GM23338 (cell line): Measurements from ENCODE around the gene GRIA3. TPM values are rescaled to one million over a fixed set of nuclear protein-coding genes. Genes with fewer than 3 reads are reported as not detected.

Experiments used
- ATAC-seq: fragments of 200-7000 bp; cut with Tn5 transposase; 3 replicates; pipeline ENCODE4 v1.9.1; 2020
- DNase-seq: peaks from one replicate; pipeline ENCODE4 v3.0.0-alpha.2; 2015; ENCODE audit warnings: low spot score
- H2AFZ ChIP-seq: fragments of 200-600 bp; sonication (generic); 2 replicates; pipeline ENCODE4 v1.8.0; 2016; ENCODE audit warnings: antibody characterized with exemption, mild to moderate bottlenecking, moderate library complexity
- H3F3A ChIP-seq: fragments of 200-600 bp; sonication (generic); replicated peaks from 2 replicates; pipeline ENCODE4 v1.8.0; 2017; ENCODE audit warnings: antibody characterized with exemption, mixed run types, low read depth
- H3K27ac ChIP-seq: fragments of 200-600 bp; sonication (generic); 2 replicates; pipeline ENCODE4 v1.6.1; 2016; ENCODE audit warnings: low read depth
- H3K27me3 ChIP-seq: fragments of 200-600 bp; sonication (generic); 2 replicates; pipeline ENCODE4 v1.8.0; 2016; ENCODE audit warnings: mild to moderate bottlenecking, mixed run types, moderate library complexity; ENCODE audit not compliant: insufficient read depth
- H3K36me3 ChIP-seq: fragments of 200-600 bp; sonication (generic); 2 replicates; pipeline ENCODE4 v1.8.0; 2016; ENCODE audit warnings: mild to moderate bottlenecking; ENCODE audit not compliant: insufficient read depth
- H3K4me1 ChIP-seq: fragments of 200-600 bp; sonication (generic); 2 replicates; pipeline ENCODE4 v1.8.0; 2016; ENCODE audit warnings: mild to moderate bottlenecking, moderate library complexity; ENCODE audit not compliant: insufficient read depth
- H3K4me2 ChIP-seq: fragments of 200-600 bp; sonication (generic); 2 replicates; pipeline ENCODE4 v1.7.1; 2017; ENCODE audit warnings: mixed run types
- H3K4me3 ChIP-seq: fragments of 200-600 bp; sonication (generic); 2 replicates; pipeline ENCODE4 v1.6.1; 2016; ENCODE audit warnings: mixed run types
- H3K79me2 ChIP-seq: fragments of 200-600 bp; sonication (generic); replicated peaks from 2 replicates; pipeline ENCODE4 v1.8.0; 2017; ENCODE audit warnings: mild to moderate bottlenecking; ENCODE audit not compliant: insufficient read depth
- H3K9me2 ChIP-seq: fragments of 200-600 bp; sonication (generic); 2 replicates; pipeline ENCODE4 v1.8.0; 2017; ENCODE audit not compliant: insufficient read depth
- H4K20me1 ChIP-seq: fragments of 200-600 bp; sonication (generic); replicated peaks from 2 replicates; pipeline ENCODE4 v1.8.0; 2017; ENCODE audit warnings: mild to moderate bottlenecking; ENCODE audit not compliant: insufficient read depth
- H3K27ac Mint-ChIP-seq: 2 replicates; pipeline ENCODE4 v1.8.0; 2020; ENCODE audit warnings: inconsistent platforms, mild to moderate bottlenecking, moderate library complexity, mixed read lengths
- H3K27me3 Mint-ChIP-seq: 3 replicates; pipeline ENCODE4 v1.8.0; 2022; ENCODE audit warnings: low read depth, mild to moderate bottlenecking, moderate library complexity, mixed read lengths, inconsistent platforms; ENCODE audit not compliant: insufficient read depth, poor library complexity
- H3K36me3 Mint-ChIP-seq: 3 replicates; pipeline ENCODE4 v1.8.0; 2021; ENCODE audit warnings: low read depth, mild to moderate bottlenecking, inconsistent platforms, moderate library complexity, mixed read lengths
- H3K4me1 Mint-ChIP-seq: 3 replicates; pipeline ENCODE4 v1.8.0; 2020; ENCODE audit warnings: mild to moderate bottlenecking, inconsistent platforms, mixed read lengths
- H3K4me3 Mint-ChIP-seq: 3 replicates; pipeline ENCODE4 v1.8.0; 2021; ENCODE audit warnings: moderate library complexity, mild to moderate bottlenecking, inconsistent platforms, mixed read lengths
- H3K9me3 Mint-ChIP-seq: 3 replicates; pipeline ENCODE4 v1.8.0; 2020; ENCODE audit warnings: moderate library complexity, mild to moderate bottlenecking, inconsistent platforms, mixed read lengths
- EZH2 ChIP-seq: fragments of 200-600 bp; sonication (generic); IDR thresholded peaks from one replicate; pipeline ENCODE4 v1.8.0; 2017; ENCODE audit warnings: antibody characterized with exemption, mild to moderate bottlenecking, low read depth; ENCODE audit not compliant: unreplicated experiment
- EZH2phosphoT487 ChIP-seq: fragments of 200-600 bp; sonication (generic); IDR thresholded peaks from one replicate; pipeline ENCODE4 v1.8.1; 2018; ENCODE audit warnings: antibody characterized with exemption; ENCODE audit not compliant: unreplicated experiment
- NANOG ChIP-seq: IDR thresholded peaks from 2 replicates; pipeline ENCODE4 v1.6.1; 2016; ENCODE audit warnings: antibody characterized with exemption, borderline replicate concordance
- REST ChIP-seq: IDR thresholded peaks from one replicate; pipeline ENCODE4 v1.6.1; 2018; ENCODE audit warnings: antibody characterized with exemption; ENCODE audit not compliant: unreplicated experiment
- STAT1 ChIP-seq: IDR thresholded peaks from one replicate; pipeline ENCODE4 v1.6.1; 2016; ENCODE audit warnings: antibody characterized with exemption; ENCODE audit not compliant: unreplicated experiment
- ZNF462 ChIP-seq: fragments of 250-450 bp; sonication (Bioruptor Pico); IDR thresholded peaks from 2 replicates; pipeline ENCODE4 v1.5.0; 2020; ENCODE audit warnings: mild to moderate bottlenecking, moderate library complexity
- polyA plus RNA-seq: library from polyadenylated mRNA; unstranded; fragments of >200 nt; fragmentation: Nextera tagmentation; extraction: Ambion mirVana; gene quantifications from 2 replicates; pipeline ENCODE4 v1.2.1, GENCODE V29; 2016
- total RNA-seq: library from RNA; depleted of rRNA; stranded (reverse); fragments of >200 nt; shearing (Covaris generic); gene quantifications from 2 replicates; pipeline ENCODE4 v1.2.3, GENCODE V29; 2014

Gene GRIA3
- total and polyA plus RNA-seq, 2 experiments from 2014 or later: 2.7 to 5.6 TPM

GRCh38 chrX:123230798-123231197 is 46.7 kb downstream of the GRIA3 start:
- no peaks in the 10 kb centered on the region for H3K9me2 ChIP-seq
- 0 out of 2 replicates have a peak overlapping the region, but pooled peaks have one; percentile 4 for H3K4me2 ChIP-seq
- H3K4me1 ChIP-seq: peaks cover 26% of the 10 kb centered on the region
- H3K27me3 Mint-ChIP-seq: peaks cover 20% of the 10 kb centered on the region
- H3K36me3 Mint-ChIP-seq: no peaks in the 10 kb centered on the region; the same call in 2 of the 3 replicates
- no peak overlapping the region for H3K4me3 ChIP-seq
- no peaks in the 10 kb centered on the region for H3K9me3 Mint-ChIP-seq
- H3F3A ChIP-seq: no peaks in the 10 kb centered on the region
- H4K20me1 ChIP-seq: no peaks in the 10 kb centered on the region
- TF ChIP-seq NANOG (peak; percentile 85), STAT1 (no peak)
- no peak overlapping the region for H3K4me3 Mint-ChIP-seq
- no peaks in the 10 kb centered on the region for H3K36me3 ChIP-seq
- H3K27me3 ChIP-seq: peaks cover 74% of the 10 kb centered on the region
- H3K27ac ChIP-seq: no peak overlapping the region
- no peaks in the 10 kb centered on the region for H3K79me2 ChIP-seq
- ATAC-seq (peak; percentile 87), DNase-seq (peak; percentile 48)
- no peak overlapping the region for H3K27ac Mint-ChIP-seq
- no peak overlapping the region for H2AFZ ChIP-seq
- H3K4me1 Mint-ChIP-seq: peaks cover 21% of the 10 kb centered on the region; the same call in 2 of the 3 replicates

GRCh38 chrX:123236859-123237258 is 52.8 kb downstream of the GRIA3 start:
- Histone ChIP-seq H4K20me1 (no peaks in the 10 kb centered on the region), H3K4me1 (peaks cover 8% of the 10 kb centered on the region; the same call in 1 of the 2 replicates), H2AFZ (no peak overlapping the region), H3K4me2 (0 out of 2 replicates have a peak overlapping the region, but pooled peaks have one; percentile 23), H3K4me3 (no peak overlapping the region), H3K9me2 (no peaks in the 10 kb centered on the region), H3K27ac (no peak overlapping the region), H3K36me3 (no peaks in the 10 kb centered on the region), H3F3A (no peaks in the 10 kb centered on the region), H3K79me2 (no peaks in the 10 kb centered on the region), H3K27me3 (peaks cover 32% of the 10 kb centered on the region)
- H3K27me3 Mint-ChIP-seq: peaks cover 11% of the 10 kb centered on the region
- H3K4me3 Mint-ChIP-seq: no peak overlapping the region
- H3K4me1 Mint-ChIP-seq: peaks cover 11% of the 10 kb centered on the region; the same call in 2 of the 3 replicates
- no peaks in the 10 kb centered on the region; the same call in 2 of the 3 replicates for H3K36me3 Mint-ChIP-seq
- peak; percentile 45 for DNase-seq
- no peaks in the 10 kb centered on the region for H3K9me3 Mint-ChIP-seq
- no peak overlapping the region for H3K27ac Mint-ChIP-seq
- no peak for ATAC-seq
- no peak; the same call in 1 of the 2 replicates for TF ChIP-seq ZNF462
- no peak for TF ChIP-seq REST
- TF ChIP-seq EZH2phosphoT487: no peak
- no peak for TF ChIP-seq EZH2
- TF ChIP-seq NANOG: no peak
